K562 (cell line): ENCODE data around the gene PRKCE. TPM values are rescaled to one million over a fixed set of nuclear protein-coding genes. Genes with fewer than 3 reads are reported as not detected.

Source experiments
- ATAC-seq: fragments of 200-7000 bp; cut with Tn5 transposase; 3 replicates; pipeline ENCODE4 v1.9.1; 2020; ENCODE audit warnings: moderate library complexity
- BruUV-seq: library from RNA; stranded (reverse); fragments of 400-500 nt; replicated peaks from 2 replicates; lab custom pipeline; 2021; lab: Mats Ljungman, UMichigan
- CTCF ChIA-PET: fragments of 300-600 bp; formaldehyde crosslinking; extraction: SDS; loops from one replicate; lab custom pipeline; 2021; ENCODE audit warnings: low intra/inter-chr PET ratio; lab: Yijun Ruan, JAX
- POLR2A ChIA-PET: fragments of 300-600, 350-650 bp; sonication (Branson Sonifier 250); formaldehyde crosslinking; extraction: SDS; loops from one replicate; lab custom pipeline; 2021; ENCODE audit warnings: antibody characterized with exemption, inconsistent platforms; lab: Yijun Ruan, JAX
- DNase-seq, 4 experiments: peaks; one replicate each; pipeline versions ENCODE4 v3.0.0 to v3.0.0-alpha.2; 2011 to 2018; ENCODE audit warnings: low spot score in 3 of 4, mixed read lengths in 3 of 4; ENCODE audit errors: extremely low read depth in 1 of 4
- FAIRE-seq: peaks from 2 replicates; lab custom pipeline; 2011; peaks lifted over from hg19 to GRCh38; lab: Jason Lieb, UNC
- H2AFZ ChIP-seq: 2 replicates; pipeline ENCODE4 v1.6.0; 2011; ENCODE audit warnings: low read depth, low read length, control low read depth, inconsistent platforms
- H3K27ac ChIP-seq: fragments of 200-600 bp; 3 replicates; pipeline ENCODE4 v1.8.0; 2011; ENCODE audit warnings: low read depth, mild to moderate bottlenecking, control low read depth, inconsistent platforms, low read length, moderate library complexity, mixed read lengths; ENCODE audit errors: extremely low read depth
- H3K27me3 ChIP-seq, 2 experiments: fragments of 300-600 bp in 1 of 2; 2 replicates in 1 of 2; 3 replicates in 1 of 2; pipeline versions ENCODE4 v1.6.0 to v1.8.0; 2011; ENCODE audit warnings: inconsistent platforms in 2 of 2, low read length in 2 of 2, mild to moderate bottlenecking in 1 of 2, mixed read lengths in 1 of 2, moderate library complexity in 1 of 2; ENCODE audit not compliant: control insufficient read depth in 2 of 2, insufficient read depth in 2 of 2
- H3K36me3 ChIP-seq: fragments of 300-600 bp; 3 replicates; pipeline ENCODE4 v1.8.0; 2011; ENCODE audit warnings: mild to moderate bottlenecking, low read length, inconsistent platforms; ENCODE audit not compliant: control insufficient read depth, insufficient read depth
- H3K4me1 ChIP-seq, 2 experiments: fragments of 200-600 bp in 1 of 2; replicated peaks in 1 of 2; 2 replicates in 1 of 2; 3 replicates in 1 of 2; pipeline versions ENCODE4 v1.5.1 to v1.8.0; 2011; ENCODE audit warnings: inconsistent platforms in 2 of 2, low read length in 2 of 2, mild to moderate bottlenecking in 1 of 2, mixed read lengths in 1 of 2, moderate library complexity in 1 of 2; ENCODE audit not compliant: control insufficient read depth in 2 of 2, insufficient read depth in 2 of 2
- H3K4me2 ChIP-seq: 2 replicates; pipeline ENCODE4 v1.6.1; 2011; ENCODE audit warnings: low read length, control low read depth, inconsistent platforms, mixed read lengths; ENCODE audit not compliant: insufficient read depth
- H3K4me3 ChIP-seq: fragments of 200-600 bp; sonication (generic), shearing (Covaris generic); 2 replicates; pipeline ENCODE4 v1.5.1; 2016; ENCODE audit warnings: control low read depth, inconsistent platforms
- H3K79me2 ChIP-seq: fragments of 200-600 bp; 3 replicates; pipeline ENCODE4 v1.8.0; 2011; ENCODE audit warnings: low read length, inconsistent platforms; ENCODE audit not compliant: control insufficient read depth, insufficient read depth
- H3K9ac ChIP-seq, 2 experiments: 2 replicates each; pipeline versions ENCODE4 v1.6.0 to v1.6.1; 2011; ENCODE audit warnings: low read depth in 2 of 2, low read length in 2 of 2, control low read depth in 1 of 2, inconsistent platforms in 1 of 2, mild to moderate bottlenecking in 1 of 2, mixed read lengths in 1 of 2; ENCODE audit not compliant: insufficient read depth in 1 of 2
- H3K9me1 ChIP-seq: one replicate; pipeline ENCODE4 v1.6.0; 2011; ENCODE audit warnings: inconsistent platforms, mild to moderate bottlenecking, low read length, moderate library complexity; ENCODE audit not compliant: control insufficient read depth, insufficient read depth
- H3K9me3 ChIP-seq: replicated peaks from 2 replicates; pipeline ENCODE4 v1.5.1; 2011; ENCODE audit warnings: low read depth, low read length, inconsistent platforms; ENCODE audit not compliant: control insufficient read depth, insufficient read depth
- H4K20me1 ChIP-seq: replicated peaks from 2 replicates; pipeline ENCODE4 v1.6.1; 2011; ENCODE audit warnings: low read length, inconsistent platforms, mixed read lengths; ENCODE audit not compliant: control insufficient read depth, insufficient read depth
- BDP1 ChIP-seq: IDR thresholded peaks from 3 replicates; pipeline ENCODE4 v1.6.1; 2011; ENCODE audit not compliant: insufficient read length, insufficient read depth
- DMBX1 ChIP-seq: fragments of 250-450 bp; sonication (Bioruptor Pico); IDR thresholded peaks from 2 replicates; pipeline ENCODE4 v1.8.0; 2022; ENCODE audit warnings: inconsistent platforms, mild to moderate bottlenecking, moderate library complexity, borderline replicate concordance
- NCOA1 ChIP-seq: fragments of 450-650 bp; IDR thresholded peaks from 2 replicates; pipeline ENCODE4 v1.6.1; 2016; ENCODE audit warnings: low read depth
- NR2F6 ChIP-seq: fragments of 450-650 bp; formaldehyde crosslinking; IDR thresholded peaks from 2 replicates; pipeline ENCODE4 v1.4.0; 2020; ENCODE audit warnings: mild to moderate bottlenecking
- SP2 ChIP-seq: IDR thresholded peaks from 2 replicates; pipeline ENCODE4 v1.6.1; 2011; ENCODE audit warnings: mild to moderate bottlenecking, low read depth, low read length, moderate library complexity; ENCODE audit not compliant: poor library complexity, severe bottlenecking; ENCODE audit errors: extremely low read depth
- ZNF133 ChIP-seq: fragments of 250-450 bp; sonication (Bioruptor Pico); IDR thresholded peaks from 2 replicates; pipeline ENCODE4 v1.4.0; 2020; ENCODE audit warnings: mild to moderate bottlenecking
- ZNF717 ChIP-seq: fragments of 250-450 bp; sonication (Bioruptor Pico); IDR thresholded peaks from 2 replicates; pipeline ENCODE4 v1.5.0; 2021
- WGBS: fragments of 100-300 bp; shearing (Covaris generic); methylation state at CpG from one replicate; pipeline ENCODE4 v1.1.6; 2016; ENCODE audit warnings: low coverage, mixed read lengths; ENCODE audit not compliant: insufficient coverage; ENCODE audit errors: missing lambda C conversion rate; 5-methylcytosine and 5-hydroxymethylcytosine counted together
- in situ Hi-C: fragments of 300-500 bp; cut with MboI; formaldehyde crosslinking; loops from 4 replicates; pipeline ENCODE4 v1.15.0; 2018; ENCODE audit warnings: inconsistent platforms, mixed read lengths
- intact Hi-C: fragments of 100-400 bp; cut with micrococcal nuclease; formaldehyde crosslinking; loops from 2 replicates; pipeline ENCODE4 v1.14.2; 2022
- polyA plus RNA-seq, 8 experiments: library from polyadenylated mRNA; depleted of rRNA in 4 of 8; stranded (reverse) in 5 of 8; unstranded in 3 of 8; fragments of >200 nt; fragmentation: Nextera tagmentation in 2 of 8; fragmentation: Illumina TruSeq in 1 of 8; extraction: Ambion mirVana in 2 of 8; extraction: Trizol in 1 of 8; gene quantifications; 2 replicates each; pipeline versions ENCODE4 v1.2.1 to v1.2.3, GENCODE V29; 2011 to 2014; ENCODE audit warnings: inconsistent platforms in 1 of 8, missing spikeins in 1 of 8
- total RNA-seq, 7 experiments: library from RNA; depleted of rRNA in 6 of 7; stranded (reverse); fragments of >200 nt in 6 of 7; fragmentation: Illumina TruSeq in 2 of 7; extraction: Trizol in 2 of 7; gene quantifications; 2 replicates each; pipeline versions ENCODE4 v1.2.1 to v1.2.3, GENCODE V29; 2011 to 2021; ENCODE audit warnings: low replicate concordance in 1 of 7
- TF ChIP-seq, protein P1 (sequence below): fragments of 450-650 bp; formaldehyde crosslinking; IDR thresholded peaks from 2 replicates; pipeline ENCODE4 v1.4.0; 2022; ENCODE audit warnings: missing genetic modification characterization
- TF ChIP-seq, protein P2 (sequence below): sonication (generic); formaldehyde crosslinking; IDR thresholded peaks from 2 replicates; pipeline ENCODE4 v1.8.0; 2022; ENCODE audit warnings: missing genetic modification reagents, mild to moderate bottlenecking, borderline replicate concordance

Gene PRKCE
- total and polyA plus RNA-seq, 9 of the 15 experiments (the other 6 are each of a cell fraction or from before 2014, with no cell fraction given) = 0.06 to 1.0 (median 0.22) TPM; not detected in 1

DNA sequence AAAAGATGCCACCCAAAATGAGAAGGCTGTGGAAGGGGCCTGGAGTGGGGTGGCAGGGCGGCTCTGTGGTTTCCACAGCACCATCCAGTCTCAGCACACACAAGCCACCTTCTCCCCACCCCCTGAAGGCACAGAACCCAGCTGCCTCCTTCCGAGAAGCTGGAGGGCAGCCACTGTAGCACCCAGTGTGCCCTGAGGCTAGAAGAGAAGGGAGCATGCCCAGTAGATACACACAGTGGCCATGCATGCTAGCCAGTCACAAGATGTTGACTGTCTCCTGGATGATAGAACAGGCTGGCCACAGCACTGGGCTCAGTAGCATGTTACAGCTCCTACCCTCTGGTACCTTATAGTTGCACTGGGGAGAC is 496.9 kb downstream of the PRKCE start:
- ChIA-PET CTCF (no interaction called here), POLR2A (interaction anchor here (1.2 kb wide), 1 partner anchor 16 kb away, joined by 3 read pairs; no protein-coding TSS in a partner anchor)
- no peak overlapping the region for H2AFZ ChIP-seq
- no peaks in the 10 kb centered on the region for H4K20me1 ChIP-seq
- 5% methylated on average over 2 of the region's 2 CpGs for WGBS
- H3K27me3 ChIP-seq = peaks cover 11 to 35% of the 10 kb centered on the region in 2 experiments; a peak in 4 of 5 replicates
- no peaks in the 10 kb centered on the region for H3K79me2 ChIP-seq
- FAIRE-seq = no peak
- no peak for DNase-seq
- H3K9me3 ChIP-seq = no peaks in the 10 kb centered on the region
- H3K9me1 ChIP-seq = no peaks in the 10 kb centered on the region
- no peak for ATAC-seq
- H3K4me2 ChIP-seq = no peak overlapping the region
- H3K4me3 ChIP-seq = no peak overlapping the region
- H3K36me3 ChIP-seq = no peaks in the 10 kb centered on the region
- intact Hi-C loops (no loop called here), in situ Hi-C loops (no loop called here)
- TF ChIP-seq NR2F6 (CRISPR knock-in tag) (no peak), ZNF717 (CRISPR knock-in tag) (no peak), BDP1 (no peak), DMBX1 (no peak), SP2 (no peak), ZNF133 (CRISPR knock-in tag) (no peak), NCOA1 (no peak)
- TF ChIP-seq, protein P1, sequence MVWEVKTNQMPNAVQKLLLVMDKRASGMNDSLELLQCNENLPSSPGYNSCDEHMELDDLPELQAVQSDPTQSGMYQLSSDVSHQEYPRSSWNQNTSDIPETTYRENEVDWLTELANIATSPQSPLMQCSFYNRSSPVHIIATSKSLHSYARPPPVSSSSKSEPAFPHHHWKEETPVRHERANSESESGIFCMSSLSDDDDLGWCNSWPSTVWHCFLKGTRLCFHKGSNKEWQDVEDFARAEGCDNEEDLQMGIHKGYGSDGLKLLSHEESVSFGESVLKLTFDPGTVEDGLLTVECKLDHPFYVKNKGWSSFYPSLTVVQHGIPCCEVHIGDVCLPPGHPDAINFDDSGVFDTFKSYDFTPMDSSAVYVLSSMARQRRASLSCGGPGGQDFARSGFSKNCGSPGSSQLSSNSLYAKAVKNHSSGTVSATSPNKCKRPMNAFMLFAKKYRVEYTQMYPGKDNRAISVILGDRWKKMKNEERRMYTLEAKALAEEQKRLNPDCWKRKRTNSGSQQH (CRISPR knock-in tag) = no peak
- TF ChIP-seq, protein P2, sequence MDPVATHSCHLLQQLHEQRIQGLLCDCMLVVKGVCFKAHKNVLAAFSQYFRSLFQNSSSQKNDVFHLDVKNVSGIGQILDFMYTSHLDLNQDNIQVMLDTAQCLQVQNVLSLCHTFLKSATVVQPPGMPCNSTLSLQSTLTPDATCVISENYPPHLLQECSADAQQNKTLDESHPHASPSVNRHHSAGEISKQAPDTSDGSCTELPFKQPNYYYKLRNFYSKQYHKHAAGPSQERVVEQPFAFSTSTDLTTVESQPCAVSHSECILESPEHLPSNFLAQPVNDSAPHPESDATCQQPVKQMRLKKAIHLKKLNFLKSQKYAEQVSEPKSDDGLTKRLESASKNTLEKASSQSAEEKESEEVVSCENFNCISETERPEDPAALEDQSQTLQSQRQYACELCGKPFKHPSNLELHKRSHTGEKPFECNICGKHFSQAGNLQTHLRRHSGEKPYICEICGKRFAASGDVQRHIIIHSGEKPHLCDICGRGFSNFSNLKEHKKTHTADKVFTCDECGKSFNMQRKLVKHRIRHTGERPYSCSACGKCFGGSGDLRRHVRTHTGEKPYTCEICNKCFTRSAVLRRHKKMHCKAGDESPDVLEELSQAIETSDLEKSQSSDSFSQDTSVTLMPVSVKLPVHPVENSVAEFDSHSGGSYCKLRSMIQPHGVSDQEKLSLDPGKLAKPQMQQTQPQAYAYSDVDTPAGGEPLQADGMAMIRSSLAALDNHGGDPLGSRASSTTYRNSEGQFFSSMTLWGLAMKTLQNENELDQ (CRISPR knock-in tag) = no peak
- no peaks in the 10 kb centered on the region for H3K4me1 ChIP-seq
- no TSS peak for BruUV-seq
- H3K27ac ChIP-seq = no peak overlapping the region
- H3K9ac ChIP-seq = 0 out of 4 replicates have a peak overlapping the region, but pooled peaks of 1 of the 2 experiments have one; percentile 31
